H7 (cell line): ENCODE data around the gene TLX3. TPM values are rescaled to one million over a fixed set of nuclear protein-coding genes. Genes with fewer than 3 reads are reported as not detected.

Experiments
- total RNA-seq: library from RNA; depleted of rRNA; stranded (reverse); fragments of >200 nt; shearing (Covaris generic); gene quantifications from 2 replicates; pipeline ENCODE4 v1.2.3, GENCODE V29; 2014; rRNA removed

TLX3 gene
- total RNA-seq, 1 experiment from 2014 or later = not detected

Other genes starting within 250 kb of the TLX3 start
- 2,089 and 3,527 TPM in 2 replicates for gene NPM1, start 78.6 kb downstream of the TLX3 start, total RNA-seq
- 1.9 TPM in 2 replicates for gene FGF18, start 110.4 kb downstream of the TLX3 start, total RNA-seq